ENCODE results near the gene MIDN. TPM values are rescaled to one million over a fixed set of nuclear protein-coding genes. Genes with fewer than 3 reads are reported as not detected.

Gene MIDN
- total RNA-seq, 1 donor from 2014 or later, result 204 TPM

- no peaks in the 10 kb centered on the region for H3K9me3 Mint-ChIP-seq (ENCODE audit: unreplicated experiment)
- no peaks in the 10 kb centered on the region for H3K4me1 Mint-ChIP-seq (ENCODE audit: unreplicated experiment)
- no peak for TF ChIP-seq CTCF (IDR thresholded peaks at IDR 0.05; ENCODE audit: unreplicated experiment)
- peak overlapping the region; percentile 62 for H3K4me3 Mint-ChIP-seq (ENCODE audit: unreplicated experiment)
- H3K27ac Mint-ChIP-seq (ENCODE audit: unreplicated experiment), result no peak overlapping the region
- H3K36me3 Mint-ChIP-seq (ENCODE audit: low read depth, unreplicated experiment), result peaks cover 4% of the 10 kb centered on the region
- no peak for DNase-seq (ENCODE audit: low spot score)
- H3K27me3 Mint-ChIP-seq (ENCODE audit: unreplicated experiment), result peaks cover 2% of the 10 kb centered on the region
Observed at GRCh38 chr19:1228161-1228957, 20.0 kb upstream of the MIDN start.

- Mint-ChIP-seq H3K36me3 (ENCODE audit: low read depth, unreplicated experiment) (peaks cover 4% of the 10 kb centered on the region), H3K4me1 (ENCODE audit: unreplicated experiment) (no peaks in the 10 kb centered on the region)
Observed at GRCh38 chr19:1229056-1229923, 19.1 kb upstream of the MIDN start.

GRCh38 chr19:1229924-1230782 is 18.2 kb upstream of the MIDN start:
- DNase-seq (ENCODE audit: low spot score), result no peak
- Mint-ChIP-seq H3K4me3 (ENCODE audit: unreplicated experiment) (no peak overlapping the region), H3K9me3 (ENCODE audit: unreplicated experiment) (no peaks in the 10 kb centered on the region), H3K27ac (ENCODE audit: unreplicated experiment) (no peak overlapping the region), H3K36me3 (ENCODE audit: low read depth, unreplicated experiment) (peaks cover 4% of the 10 kb centered on the region), H3K4me1 (ENCODE audit: unreplicated experiment) (no peaks in the 10 kb centered on the region), H3K27me3 (ENCODE audit: unreplicated experiment) (peaks cover 2% of the 10 kb centered on the region)
- no peak for TF ChIP-seq CTCF (IDR thresholded peaks at IDR 0.05; ENCODE audit: unreplicated experiment)

More at GRCh38 chr19:1229056-1229923, 19.1 kb upstream of the MIDN start:
- no peak for TF ChIP-seq CTCF (IDR thresholded peaks at IDR 0.05; ENCODE audit: unreplicated experiment)
- Mint-ChIP-seq H3K27me3 (ENCODE audit: unreplicated experiment) (peaks cover 2% of the 10 kb centered on the region), H3K27ac (ENCODE audit: unreplicated experiment) (no peak overlapping the region), H3K9me3 (ENCODE audit: unreplicated experiment) (no peaks in the 10 kb centered on the region), H3K4me3 (ENCODE audit: unreplicated experiment) (no peak overlapping the region)
- DNase-seq (ENCODE audit: low spot score), result no peak

- H3K4me1 Mint-ChIP-seq (ENCODE audit: unreplicated experiment), result no peaks in the 10 kb centered on the region
- no peak for TF ChIP-seq CTCF (IDR thresholded peaks at IDR 0.05; ENCODE audit: unreplicated experiment)
- no peak overlapping the region for H3K27ac Mint-ChIP-seq (ENCODE audit: unreplicated experiment)
- H3K9me3 Mint-ChIP-seq (ENCODE audit: unreplicated experiment), result no peaks in the 10 kb centered on the region
- no peak for DNase-seq (ENCODE audit: low spot score)
- H3K4me3 Mint-ChIP-seq (ENCODE audit: unreplicated experiment), result no peak overlapping the region
- H3K27me3 Mint-ChIP-seq (ENCODE audit: unreplicated experiment), result peaks cover 2% of the 10 kb centered on the region
- peaks cover 4% of the 10 kb centered on the region for H3K36me3 Mint-ChIP-seq (ENCODE audit: low read depth, unreplicated experiment)
Observed at GRCh38 chr19:1230783-1231489, 17.4 kb upstream of the MIDN start.
